Gastroesophageal sphincter (tissue), 4 donors: ENCODE results near the gene FOXL2NB. TPM values are rescaled to one million over a fixed set of nuclear protein-coding genes. Genes with fewer than 3 reads are reported as not detected.

ENCODE experiments used
- ATAC-seq: fragments of 150-250 bp; one replicate; pipeline ENCODE4 v1.9.1; 2016; ENCODE audit warnings: mild to moderate bottlenecking, moderate library complexity
- H3K27ac ChIP-seq, 4 donors: fragments of 200-600 bp; sonication (generic) in 3 of 4; 1 replicate in 3 of 4; 2 replicates in 1 of 4; pipeline ENCODE4 v1.5.1; 2016 to 2019
- H3K27me3 ChIP-seq: fragments of 200-600 bp; sonication (generic); one replicate; pipeline ENCODE4 v1.5.1; 2019
- H3K36me3 ChIP-seq, 2 donors: fragments of 200-600 bp; sonication (generic); one replicate each; pipeline ENCODE4 v1.5.1; 2019; ENCODE audit warnings: control low read depth in 1 of 2
- H3K4me1 ChIP-seq, 3 donors: fragments of 200-600 bp; sonication (generic); 1 replicate in 2 of 3; 2 replicates in 1 of 3; pipeline ENCODE4 v1.5.1; 2016 to 2019; ENCODE audit warnings: control low read depth in 2 of 3
- H3K4me3 ChIP-seq, 2 donors: fragments of 200-600 bp; sonication (generic); one replicate each; pipeline ENCODE4 v1.5.1; 2019; ENCODE audit warnings: mild to moderate bottlenecking in 1 of 2, moderate library complexity in 1 of 2
- H3K9me3 ChIP-seq, 3 donors: fragments of 200-600 bp; sonication (generic); one replicate each; pipeline ENCODE4 v1.5.1; 2017 to 2019; ENCODE audit warnings: control low read depth in 2 of 3
- CTCF ChIP-seq, 4 experiments: fragments of 200-600 bp in 2 of 4; fragments of 450-650 bp in 2 of 4; sonication (generic) in 1 of 4; IDR thresholded peaks; one replicate each; pipeline ENCODE4 v1.5.1; 2017 to 2019; ENCODE audit warnings: antibody characterized with exemption in 4 of 4, mild to moderate bottlenecking in 2 of 4, moderate library complexity in 2 of 4
- EP300 ChIP-seq: sonication (generic); formaldehyde crosslinking; IDR thresholded peaks from one replicate; pipeline ENCODE4 v1.6.1; 2017; ENCODE audit warnings: antibody characterized with exemption, mild to moderate bottlenecking
- POLR2A ChIP-seq, 2 donors: fragments of 450-650 bp; IDR thresholded peaks; one replicate each; pipeline ENCODE4 v1.6.1; 2017; ENCODE audit warnings: antibody characterized with exemption in 2 of 2, mild to moderate bottlenecking in 2 of 2, moderate library complexity in 1 of 2
- POLR2AphosphoS5 ChIP-seq: sonication (generic); formaldehyde crosslinking; IDR thresholded peaks from one replicate; pipeline ENCODE4 v1.6.1; 2017; ENCODE audit warnings: antibody characterized with exemption
- WGBS, 2 donors: methylation state at CpG; one replicate each; pipeline ENCODE4 v1.1.5; 2018; ENCODE audit warnings: low coverage in 1 of 2; 5-methylcytosine and 5-hydroxymethylcytosine counted together
- total RNA-seq, 4 donors: library from RNA; depleted of rRNA; stranded (reverse); fragments of >200 nt; gene quantifications; one replicate each; pipeline ENCODE4 v1.1.0, GENCODE V29; 2016

Gene FOXL2NB
- total RNA-seq, 4 donors from 2014 or later, result 0.15 TPM; not detected in 3

GRCh38 chr3:138962854-138963560 is 16.0 kb downstream of the FOXL2NB start:
- Histone ChIP-seq H3K4me1 (peaks cover 0 to 7% (median 0%) of the 10 kb centered on the region in 3 donors), H3K9me3 (peaks cover 0 to 25% (median 0%) of the 10 kb centered on the region in 3 donors), H3K27me3 (peaks cover 77% of the 10 kb centered on the region), H3K27ac (no peak overlapping the region), H3K36me3 (no peaks in the 10 kb centered on the region), H3K4me3 (no peak overlapping the region)
- 46% methylated on average over 3 of the region's 8 CpGs; no CpG with 5 or more reads in 1 of the 2 donors for WGBS, 2 donors
- TF ChIP-seq EP300 (no peak), POLR2AphosphoS5 (no peak), CTCF (IDR thresholded peaks at IDR 0.05) (no peak), POLR2A (IDR thresholded peaks at IDR 0.05) (no peak)
- no peak for ATAC-seq

GRCh38 chr3:138964264-138964663 is 17.2 kb downstream of the FOXL2NB start:
- Histone ChIP-seq H3K36me3 (no peaks in the 10 kb centered on the region), H3K27ac (no peak overlapping the region), H3K9me3 (peaks cover 0 to 25% (median 0%) of the 10 kb centered on the region in 3 donors), H3K4me3 (no peak overlapping the region), H3K4me1 (peaks cover 0 to 7% (median 0%) of the 10 kb centered on the region in 3 donors), H3K27me3 (peaks cover 67% of the 10 kb centered on the region)
- no peak for ATAC-seq
- 95 to 100% methylated on average over 2 of the region's 2 CpGs for WGBS, 2 donors
- TF ChIP-seq CTCF (IDR thresholded peaks at IDR 0.05) (no peak), POLR2A (IDR thresholded peaks at IDR 0.05) (no peak), POLR2AphosphoS5 (no peak), EP300 (no peak)

- Histone ChIP-seq H3K27ac (no peak overlapping the region), H3K9me3 (peaks cover 0 to 25% (median 0%) of the 10 kb centered on the region in 3 donors), H3K27me3 (peaks cover 67% of the 10 kb centered on the region), H3K4me1 (peaks cover 0 to 7% (median 0%) of the 10 kb centered on the region in 3 donors), H3K4me3 (no peak overlapping the region), H3K36me3 (no peaks in the 10 kb centered on the region)
- TF ChIP-seq POLR2A (IDR thresholded peaks at IDR 0.05), result no peak
- no peak for TF ChIP-seq EP300
- TF ChIP-seq CTCF (IDR thresholded peaks at IDR 0.05), result no peak
- no peak for TF ChIP-seq POLR2AphosphoS5
- no peak for ATAC-seq
Measured at GRCh38 chr3:138964923-138965322, 17.9 kb downstream of the FOXL2NB start.

GRCh38 chr3:138971766-138972320 is 24.8 kb downstream of the FOXL2NB start:
- Histone ChIP-seq H3K4me3 (no peak overlapping the region), H3K27ac (no peak overlapping the region), H3K36me3 (no peaks in the 10 kb centered on the region), H3K4me1 (no peaks in the 10 kb centered on the region), H3K27me3 (peaks cover 27% of the 10 kb centered on the region), H3K9me3 (no peaks in the 10 kb centered on the region)
- 0 to 47% methylated on average over 1 to 4 of the region's 6 CpGs for WGBS, 2 donors
- ATAC-seq, result no peak
- TF ChIP-seq EP300 (no peak), POLR2A (IDR thresholded peaks at IDR 0.05) (no peak), POLR2AphosphoS5 (no peak), CTCF (IDR thresholded peaks at IDR 0.05) (no peak)

- Histone ChIP-seq H3K4me1 (no peaks in the 10 kb centered on the region), H3K36me3 (no peaks in the 10 kb centered on the region), H3K27me3 (peaks cover 27% of the 10 kb centered on the region), H3K27ac (no peak overlapping the region), H3K9me3 (no peaks in the 10 kb centered on the region), H3K4me3 (no peak overlapping the region)
- TF ChIP-seq POLR2A (IDR thresholded peaks at IDR 0.05) (no peak), POLR2AphosphoS5 (no peak)
- WGBS, 2 donors, result 75% methylated on average over 1 of the region's 5 CpGs; no CpG with 5 or more reads in 1 of the 2 donors
- no peak for ATAC-seq
Measured at GRCh38 chr3:138972941-138973340, 25.9 kb downstream of the FOXL2NB start.
